Brain microvascular endothelial cell (primary cell): Measurements from ENCODE around the gene PPARD.

Source experiments
- DNase-seq: peaks from one replicate; pipeline ENCODE4 v3.0.0-alpha.2; 2020
- H3K27ac ChIP-seq: fragments of 250-450 bp; sonication (Bioruptor Pico); 2 replicates; pipeline ENCODE4 v1.5.1; 2020; ENCODE audit warnings: mild to moderate bottlenecking, moderate library complexity
- H3K27me3 ChIP-seq: fragments of 250-450 bp; sonication (Bioruptor Pico); replicated peaks from 2 replicates; pipeline ENCODE4 v1.5.1; 2020; ENCODE audit warnings: mild to moderate bottlenecking
- H3K36me3 ChIP-seq: fragments of 250-450 bp; sonication (Bioruptor Pico); replicated peaks from 2 replicates; pipeline ENCODE4 v1.5.1; 2020; ENCODE audit warnings: mild to moderate bottlenecking
- H3K4me3 ChIP-seq: 2 replicates; pipeline ENCODE4 v1.5.1; 2011; ENCODE audit warnings: low read depth, mild to moderate bottlenecking, control low read depth, low read length, moderate library complexity
- in situ Hi-C: cut with HindIII; loops from 2 replicates; pipeline ENCODE4 v1.10.0; 2017; ENCODE audit warnings: low sequenced_read_pairs, low pct_ligation_motif_present
- TF ChIP-seq, protein P1 (sequence below): IDR thresholded peaks from 2 replicates; pipeline ENCODE4 v1.5.1; 2011; ENCODE audit warnings: low read depth, mild to moderate bottlenecking, moderate library complexity, low read length, control low read depth, inconsistent platforms; ENCODE audit errors: missing control alignments

PPARD gene

DNA sequence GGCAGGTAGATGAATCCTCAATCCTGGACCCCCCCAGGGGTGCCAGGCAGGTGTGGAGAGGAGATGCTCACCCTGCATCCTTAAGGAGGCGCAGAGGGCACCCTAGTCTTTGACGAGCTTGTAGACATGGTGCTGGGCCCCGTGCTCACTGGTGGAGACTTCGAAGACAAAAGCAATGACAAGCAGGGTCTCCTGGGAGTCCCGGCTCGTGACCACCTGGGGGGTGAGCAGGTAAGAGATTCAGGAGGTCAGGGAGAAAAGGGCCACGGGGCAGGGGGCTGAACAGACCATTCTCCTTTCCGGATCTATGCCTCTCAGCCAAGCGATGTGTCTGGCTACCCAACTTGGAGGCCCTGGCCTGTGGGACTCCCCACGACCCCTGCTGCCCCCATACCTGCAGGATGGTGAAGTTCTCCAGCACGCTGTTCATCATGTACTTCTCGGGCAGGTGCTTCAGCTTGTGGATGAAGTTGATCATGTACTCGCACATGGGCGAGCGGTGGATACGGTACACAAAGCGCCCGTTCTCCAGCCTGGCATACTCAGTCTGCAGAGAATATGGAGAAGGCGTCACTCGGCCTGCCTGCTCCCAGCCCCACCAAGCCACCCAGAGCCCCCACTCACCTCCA is 132.7 kb downstream of the PPARD start:
- no peak overlapping the region for H3K27ac ChIP-seq

DNA sequence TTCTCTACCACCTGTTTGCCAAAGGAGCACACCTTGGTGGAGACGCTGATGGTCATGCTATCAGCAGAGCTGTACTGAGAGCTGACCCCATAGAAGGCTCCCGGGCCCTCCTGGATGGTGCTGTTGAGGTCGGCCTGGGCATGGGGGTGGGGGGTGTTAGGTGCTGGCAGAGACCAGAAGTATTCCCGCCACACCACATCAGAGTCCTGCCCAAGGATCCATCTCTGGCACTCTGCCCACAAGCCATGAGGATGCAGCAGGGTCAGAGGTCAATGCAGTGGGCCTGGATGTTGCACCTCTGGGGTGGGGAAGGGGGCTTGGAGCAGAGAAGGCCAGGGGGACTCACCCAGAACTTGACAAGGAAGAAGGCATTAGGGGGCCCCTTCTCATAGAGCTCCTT is 133.2 kb downstream of the PPARD start:
- Histone ChIP-seq H3K27ac (no peak overlapping the region), H3K36me3 (peaks cover 55% of the 10 kb centered on the region), H3K27me3 (no peaks in the 10 kb centered on the region), H3K4me3 (no peak overlapping the region)
- no peak for DNase-seq
- TF ChIP-seq, protein P1, sequence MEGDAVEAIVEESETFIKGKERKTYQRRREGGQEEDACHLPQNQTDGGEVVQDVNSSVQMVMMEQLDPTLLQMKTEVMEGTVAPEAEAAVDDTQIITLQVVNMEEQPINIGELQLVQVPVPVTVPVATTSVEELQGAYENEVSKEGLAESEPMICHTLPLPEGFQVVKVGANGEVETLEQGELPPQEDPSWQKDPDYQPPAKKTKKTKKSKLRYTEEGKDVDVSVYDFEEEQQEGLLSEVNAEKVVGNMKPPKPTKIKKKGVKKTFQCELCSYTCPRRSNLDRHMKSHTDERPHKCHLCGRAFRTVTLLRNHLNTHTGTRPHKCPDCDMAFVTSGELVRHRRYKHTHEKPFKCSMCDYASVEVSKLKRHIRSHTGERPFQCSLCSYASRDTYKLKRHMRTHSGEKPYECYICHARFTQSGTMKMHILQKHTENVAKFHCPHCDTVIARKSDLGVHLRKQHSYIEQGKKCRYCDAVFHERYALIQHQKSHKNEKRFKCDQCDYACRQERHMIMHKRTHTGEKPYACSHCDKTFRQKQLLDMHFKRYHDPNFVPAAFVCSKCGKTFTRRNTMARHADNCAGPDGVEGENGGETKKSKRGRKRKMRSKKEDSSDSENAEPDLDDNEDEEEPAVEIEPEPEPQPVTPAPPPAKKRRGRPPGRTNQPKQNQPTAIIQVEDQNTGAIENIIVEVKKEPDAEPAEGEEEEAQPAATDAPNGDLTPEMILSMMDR, result no peak
- in situ Hi-C loops, result no loop called here

More for the DNA sequence above, 132.7 kb downstream of the PPARD start:
- Histone ChIP-seq H3K4me3 (no peak overlapping the region), H3K36me3 (peaks cover 60% of the 10 kb centered on the region), H3K27me3 (no peaks in the 10 kb centered on the region)
- TF ChIP-seq, protein P1, result no peak
- in situ Hi-C loops, result no loop called here
- no peak for DNase-seq

DNA sequence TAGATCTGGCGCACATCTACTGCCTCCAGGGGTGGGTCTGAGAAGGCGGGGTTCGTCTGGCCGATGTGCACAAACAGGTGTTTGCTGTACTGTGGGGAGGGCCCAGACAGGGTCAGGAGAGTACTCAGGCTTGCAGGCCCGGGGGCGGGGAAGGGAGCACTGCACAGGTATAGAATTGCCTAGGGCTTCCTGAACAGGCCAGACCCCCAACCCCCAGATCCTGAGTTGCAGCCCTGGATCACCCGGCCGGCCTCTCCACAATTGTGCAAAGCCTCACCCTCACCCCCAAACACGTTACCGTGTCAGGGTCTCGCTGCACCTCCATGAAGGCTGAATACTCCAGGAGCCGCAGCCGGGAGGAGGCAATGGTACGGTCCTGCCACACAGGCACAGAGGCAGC is 133.6 kb downstream of the PPARD start:
- DNase-seq, result no peak
- TF ChIP-seq, protein P1, result no peak
- H3K4me3 ChIP-seq, result no peak overlapping the region
- in situ Hi-C loops, result no loop called here
- no peaks in the 10 kb centered on the region for H3K27me3 ChIP-seq
- H3K27ac ChIP-seq, result no peak overlapping the region
- H3K36me3 ChIP-seq, result peaks cover 50% of the 10 kb centered on the region

DNA sequence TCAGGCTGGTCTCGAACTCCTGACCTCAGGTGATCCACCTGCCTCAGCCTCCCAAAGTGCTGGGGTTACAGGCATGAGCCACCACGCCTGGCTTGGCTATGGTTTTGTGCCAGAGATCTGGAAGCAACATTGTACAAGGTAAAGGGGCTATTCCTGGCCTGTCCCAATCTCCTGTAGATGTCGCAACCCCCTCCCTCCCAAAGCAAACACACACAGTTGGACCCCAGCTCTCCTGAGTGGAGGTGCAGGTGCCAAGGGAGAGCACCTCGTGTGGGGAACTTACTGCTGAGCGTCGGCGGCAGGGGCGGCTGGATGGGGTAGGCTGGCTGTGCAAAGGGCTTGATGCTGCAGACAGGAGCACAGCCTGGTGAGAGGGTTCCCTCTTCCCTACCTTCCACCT is 134.7 kb downstream of the PPARD start:
- peaks cover 44% of the 10 kb centered on the region for H3K36me3 ChIP-seq
- no peaks in the 10 kb centered on the region for H3K27me3 ChIP-seq
- no peak for DNase-seq
- in situ Hi-C loops, result no loop called here
- H3K4me3 ChIP-seq, result no peak overlapping the region
- no peak overlapping the region for H3K27ac ChIP-seq
- TF ChIP-seq, protein P1, result no peak
